KBM-7 (cell line): ENCODE results near the gene NOL9.

Experiments
- DNase-seq: peaks from one replicate; pipeline ENCODE4 v3.0.0-alpha.2; 2015
- in situ Hi-C: fragments of 300-500 bp; cut with MboI; formaldehyde crosslinking; loops from 2 replicates; pipeline ENCODE4 v1.14.3; 2020; ENCODE audit warnings: low sequenced_read_pairs, low pct_unique_long_range_greater_than_20kb, mixed read lengths

Gene NOL9

DNA sequence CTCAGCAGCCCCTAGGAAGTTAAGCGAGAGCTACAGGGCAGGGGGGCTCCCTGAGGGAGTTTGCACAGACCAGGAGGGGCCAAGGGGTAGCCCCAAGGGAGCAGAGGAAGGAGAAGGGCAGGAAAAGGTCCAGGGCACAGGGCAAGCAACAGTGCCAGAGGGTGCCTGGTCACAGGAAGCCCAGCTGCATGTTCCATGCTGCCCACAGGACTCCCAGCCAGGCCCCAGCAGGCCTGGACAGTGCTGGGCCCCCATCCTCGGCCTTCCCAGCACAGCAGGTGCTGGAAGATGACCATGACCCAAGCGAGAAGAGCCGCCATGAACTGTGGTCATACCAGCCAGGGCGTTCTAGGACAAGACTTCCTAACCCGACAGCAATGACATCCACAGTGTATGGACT, 37.3 kb upstream of the NOL9 start:
- no peak for DNase-seq
- in situ Hi-C loops, result no loop called here

DNA sequence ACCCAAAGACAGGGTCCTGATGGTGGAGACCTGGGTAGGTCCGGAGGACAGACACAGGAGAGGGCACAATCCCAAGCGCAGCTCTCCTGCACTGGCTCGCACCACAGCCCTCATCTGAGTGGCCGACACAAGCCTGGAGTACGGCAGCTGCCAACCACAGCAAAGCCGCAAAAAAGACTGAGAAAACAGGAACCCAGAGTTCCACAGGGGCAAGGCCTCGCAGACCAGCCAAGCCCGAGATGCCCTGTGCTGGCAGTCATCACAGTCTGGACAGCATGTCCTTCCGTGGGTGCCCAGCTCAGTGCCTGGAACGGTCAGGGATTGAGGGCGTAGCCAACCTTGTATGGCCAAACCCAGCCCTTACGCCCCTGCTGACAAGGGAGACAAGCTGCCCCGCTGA, 36.9 kb upstream of the NOL9 start:
- peak; percentile 45 for DNase-seq
- in situ Hi-C loops, result no loop called here

DNA sequence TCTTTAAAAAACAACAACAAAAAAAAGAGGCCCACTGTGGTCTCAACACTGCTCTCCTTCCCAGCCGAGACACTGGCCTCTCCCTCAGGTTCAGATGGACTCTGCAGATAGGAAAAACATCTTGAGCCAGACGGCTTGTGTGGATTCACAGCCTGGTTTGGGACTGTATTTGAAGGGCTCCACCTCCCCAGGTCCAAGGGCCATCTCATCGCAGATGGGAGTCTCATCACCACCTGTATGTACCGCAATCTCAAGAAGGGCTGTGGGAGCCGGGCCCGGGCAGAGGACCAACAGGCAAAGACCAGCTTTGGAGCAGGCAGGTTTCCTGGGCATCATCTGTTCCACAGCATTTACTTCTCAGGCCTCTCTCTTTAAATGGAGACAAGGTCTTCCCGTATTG, 35.7 kb upstream of the NOL9 start:
- DNase-seq, result no peak
- in situ Hi-C loops, result no loop called here

DNA sequence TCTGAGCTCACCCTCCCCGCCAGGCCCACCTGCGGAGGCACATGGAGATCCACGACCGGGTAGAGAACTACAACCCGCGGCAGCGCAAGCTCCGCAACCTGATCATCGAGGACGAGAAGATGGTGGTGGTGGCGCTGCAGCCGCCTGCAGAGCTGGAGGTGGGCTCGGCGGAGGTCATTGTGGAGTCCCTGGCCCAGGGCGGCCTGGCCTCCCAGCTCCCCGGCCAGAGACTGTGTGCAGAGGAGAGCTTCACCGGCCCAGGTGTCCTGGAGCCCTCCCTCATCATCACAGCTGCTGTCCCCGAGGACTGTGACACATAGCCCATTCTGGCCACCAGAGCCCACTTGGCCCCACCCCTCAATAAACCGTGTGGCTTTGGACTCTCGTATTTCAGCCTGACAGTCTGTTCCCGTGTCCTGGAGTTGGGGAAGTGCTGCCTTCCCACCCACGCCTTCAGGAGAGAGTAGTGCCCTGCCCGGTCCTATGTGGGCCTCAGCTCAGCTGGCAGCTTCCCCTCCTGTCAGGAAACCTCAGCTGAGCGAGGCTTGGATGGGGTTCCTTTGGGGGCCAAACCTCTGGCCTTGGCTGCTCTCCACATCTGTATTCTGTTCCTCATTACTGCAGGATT, 34.7 kb upstream of the NOL9 start:
- in situ Hi-C loops, result no loop called here
- DNase-seq, result peak; percentile 41

DNA sequence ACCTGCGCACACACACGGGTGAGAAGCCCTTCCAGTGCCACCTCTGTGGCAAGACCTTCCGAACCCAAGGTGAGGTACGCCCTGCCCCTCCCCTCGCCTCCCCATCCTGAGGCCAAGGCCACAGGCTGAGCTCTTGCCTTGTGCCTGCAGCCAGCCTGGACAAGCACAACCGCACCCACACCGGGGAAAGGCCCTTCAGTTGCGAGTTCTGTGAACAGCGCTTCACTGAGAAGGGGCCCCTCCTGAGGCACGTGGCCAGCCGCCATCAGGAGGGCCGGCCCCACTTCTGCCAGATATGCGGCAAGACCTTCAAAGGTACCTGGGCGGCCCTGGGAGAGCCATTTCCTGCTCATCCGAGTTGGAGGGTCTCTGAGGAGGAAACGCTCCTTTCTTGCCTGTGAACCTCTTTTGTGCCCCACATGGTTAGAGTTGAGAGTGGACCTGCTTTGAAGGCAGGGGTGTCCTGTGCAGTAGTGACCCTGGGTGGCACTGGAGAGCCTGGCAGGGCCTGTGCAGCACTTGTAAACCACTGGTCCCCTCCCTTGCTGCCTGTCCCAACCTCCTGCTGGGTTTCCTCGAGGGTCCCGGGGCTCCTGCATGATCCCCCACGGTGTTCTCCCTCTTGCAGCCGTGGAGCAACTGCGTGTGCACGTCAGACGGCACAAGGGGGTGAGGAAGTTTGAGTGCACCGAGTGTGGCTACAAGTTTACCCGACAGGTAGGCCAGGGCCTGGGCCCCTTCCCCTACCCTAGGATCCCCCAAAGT, 34.0 kb upstream of the NOL9 start:
- DNase-seq, result no peak

DNA sequence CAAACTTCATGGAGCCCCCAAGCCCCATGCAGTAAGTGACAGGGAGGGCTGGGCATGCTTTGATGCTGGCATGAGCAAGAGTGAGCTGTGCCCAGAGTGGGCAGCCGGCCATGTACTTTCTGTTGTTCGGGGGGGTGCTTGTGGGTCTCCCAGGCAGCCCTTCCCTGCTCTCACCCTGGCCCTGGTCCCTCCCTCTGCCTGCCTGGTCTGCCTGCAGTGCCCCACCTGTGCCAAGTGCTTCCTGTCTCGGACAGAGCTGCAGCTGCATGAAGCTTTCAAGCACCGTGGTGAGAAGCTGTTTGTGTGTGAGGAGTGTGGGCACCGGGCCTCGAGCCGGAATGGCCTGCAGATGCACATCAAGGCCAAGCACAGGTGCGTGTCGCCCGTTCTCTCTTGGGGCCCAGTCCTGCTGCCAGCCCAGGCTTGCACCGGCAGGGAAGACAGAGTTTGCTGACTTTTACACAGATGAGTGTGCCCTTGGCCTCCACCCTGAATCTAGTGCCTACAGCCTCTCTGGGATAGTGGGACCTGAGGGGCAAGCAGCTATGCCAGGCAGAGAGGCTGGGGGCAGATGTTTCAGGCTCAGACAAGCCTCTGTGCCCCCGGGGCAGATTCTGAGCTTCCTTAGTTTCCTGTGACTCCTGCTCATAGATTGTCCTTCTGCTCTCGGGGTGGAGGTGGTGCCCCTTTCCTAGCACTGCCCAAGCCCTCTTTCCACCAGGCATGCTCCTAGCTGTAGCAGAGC, 33.1 kb upstream of the NOL9 start:
- DNase-seq, result no peak
- in situ Hi-C loops, result no loop called here

More for the DNA sequence above, 34.0 kb upstream of the NOL9 start:
- in situ Hi-C loops, result no loop called here

DNA sequence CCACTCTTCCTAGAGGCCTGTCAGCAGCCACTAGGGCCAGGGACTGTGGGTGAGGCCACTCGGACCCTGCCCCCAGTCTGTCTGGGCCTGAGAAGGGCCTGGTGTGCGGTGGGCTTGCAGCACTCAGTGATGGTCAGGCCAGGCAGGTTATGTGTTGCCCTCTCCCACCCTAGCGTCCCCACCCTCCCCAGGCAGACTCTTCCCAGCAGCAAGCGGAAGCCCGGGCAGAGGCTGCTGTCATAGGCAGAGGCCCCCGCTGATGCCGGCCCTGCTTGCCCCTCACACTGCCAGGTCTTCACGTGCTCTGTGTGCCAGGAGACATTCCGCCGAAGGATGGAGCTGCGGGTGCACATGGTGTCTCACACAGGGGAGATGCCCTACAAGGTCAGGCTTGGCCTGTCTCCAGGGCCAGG, 32.1 kb upstream of the NOL9 start:
- in situ Hi-C loops, result no loop called here
- no peak for DNase-seq

DNA sequence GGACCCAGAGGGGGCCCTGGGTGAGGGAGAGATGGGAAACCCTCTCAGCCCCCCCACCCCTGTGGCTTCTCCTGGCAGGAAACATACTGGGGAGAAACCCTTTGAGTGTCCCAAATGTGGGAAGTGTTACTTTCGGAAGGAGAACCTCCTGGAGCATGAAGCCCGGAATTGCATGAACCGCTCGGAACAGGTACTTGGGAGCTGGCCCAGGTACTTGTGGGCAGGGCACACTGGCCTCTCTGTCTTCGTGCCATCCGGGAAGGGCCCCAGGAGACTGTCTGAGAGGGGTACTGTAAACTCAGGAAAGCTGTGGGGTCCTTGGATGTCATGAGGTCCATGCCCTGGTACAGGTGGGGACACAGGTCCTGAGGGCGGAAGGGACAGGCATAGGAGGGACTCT, 31.5 kb upstream of the NOL9 start:
- in situ Hi-C loops, result no loop called here
- no peak for DNase-seq

DNA sequence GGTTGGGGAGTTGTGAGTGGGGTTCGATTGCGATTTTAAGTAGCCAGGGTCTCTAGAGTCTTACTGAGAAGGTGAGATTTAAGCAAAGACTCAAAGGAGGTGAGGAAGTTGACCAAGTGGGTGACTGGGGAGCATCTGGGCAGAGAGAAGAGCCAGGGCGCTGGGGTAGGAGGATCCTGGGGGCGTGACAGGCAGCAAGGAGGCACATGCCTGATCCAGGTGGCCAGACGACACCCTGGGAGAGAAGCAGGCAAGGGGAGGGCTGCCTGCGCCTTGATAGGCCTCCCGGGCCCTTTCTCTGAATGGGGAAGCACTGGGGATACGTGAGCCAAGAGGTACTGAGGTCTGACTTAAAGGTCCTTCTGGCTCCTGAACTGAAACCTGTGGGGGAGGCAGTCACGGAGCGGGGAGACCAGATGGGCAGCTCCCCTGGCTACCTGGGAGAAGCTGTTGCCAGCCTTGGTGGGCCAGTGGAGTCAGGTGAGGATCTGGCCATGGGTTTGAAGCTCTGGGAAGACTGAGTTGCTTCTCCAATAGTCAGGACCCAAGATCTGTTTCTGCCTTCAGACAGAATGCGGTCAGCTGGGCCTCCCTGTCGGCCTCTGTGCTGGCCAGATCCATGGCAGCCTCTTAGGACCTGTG, 30.9 kb upstream of the NOL9 start:
- in situ Hi-C loops, result no loop called here
- DNase-seq, result no peak

DNA sequence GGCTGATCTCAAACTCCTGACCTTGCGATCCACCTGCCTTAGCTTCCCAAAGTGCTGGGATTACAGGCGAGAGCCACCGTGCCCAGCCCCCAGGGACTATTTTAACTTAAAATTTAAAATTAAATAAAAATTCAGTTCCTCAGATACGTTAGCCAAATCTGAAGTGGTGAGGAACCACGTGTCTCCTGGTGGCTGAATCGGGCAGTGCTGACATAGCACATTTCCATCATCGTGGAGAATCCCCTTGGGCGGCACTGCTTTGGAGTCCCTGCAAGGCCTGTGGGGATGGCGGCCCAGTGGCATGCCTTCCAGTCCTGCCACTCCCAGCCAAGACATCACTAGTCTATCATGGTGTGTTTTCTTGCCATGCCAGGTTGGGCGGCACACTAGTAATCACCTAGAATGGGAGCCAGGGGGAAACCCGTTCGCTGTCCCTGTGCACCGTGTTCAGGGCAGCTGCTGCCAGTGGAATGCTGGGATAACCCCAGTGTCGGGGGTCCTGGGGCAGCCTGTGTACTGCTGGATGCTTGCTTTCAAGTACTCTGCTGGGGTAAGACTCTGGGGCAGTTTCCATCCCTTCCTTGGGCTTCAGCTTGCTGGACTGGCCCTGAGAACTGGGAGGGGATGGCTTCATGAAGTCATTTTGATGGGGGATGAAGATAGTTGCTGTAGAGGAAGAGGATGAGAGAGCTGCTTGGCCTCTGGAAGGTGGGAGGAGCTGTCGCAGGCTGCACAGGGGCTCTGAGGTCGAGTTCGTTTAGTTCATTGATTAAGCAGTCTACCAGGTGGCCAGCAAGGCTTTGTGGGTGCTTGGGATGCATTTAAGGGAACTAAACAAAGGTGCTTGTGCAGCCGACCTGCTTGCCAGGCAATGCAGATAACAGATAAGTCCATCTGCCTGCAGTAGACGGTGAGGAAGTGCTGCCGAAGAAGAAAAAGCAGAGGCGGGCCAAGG, 30.1 kb upstream of the NOL9 start:
- in situ Hi-C loops, result no loop called here
- DNase-seq, result no peak

DNA sequence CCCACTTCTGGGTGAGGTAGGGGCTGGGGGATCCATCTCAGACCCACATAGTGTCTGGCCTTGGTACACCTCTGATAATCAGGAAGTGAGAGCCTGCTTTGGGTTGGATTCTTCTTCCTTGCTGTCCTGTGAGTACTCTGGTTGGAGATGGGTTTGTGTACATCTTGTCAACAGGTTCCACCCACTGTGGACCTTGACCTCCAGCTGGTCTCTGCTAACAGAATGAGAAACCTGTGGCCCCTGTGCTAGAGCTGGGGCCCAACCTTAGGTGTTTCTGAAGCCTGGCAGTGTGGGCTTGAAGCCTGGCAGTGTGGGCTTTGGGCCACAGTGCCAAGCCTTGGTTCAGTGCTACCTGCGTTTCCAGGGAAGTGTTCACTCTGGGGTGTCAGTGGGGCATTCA, 28.1 kb upstream of the NOL9 start:
- in situ Hi-C loops, result no loop called here
- DNase-seq, result no peak

DNA sequence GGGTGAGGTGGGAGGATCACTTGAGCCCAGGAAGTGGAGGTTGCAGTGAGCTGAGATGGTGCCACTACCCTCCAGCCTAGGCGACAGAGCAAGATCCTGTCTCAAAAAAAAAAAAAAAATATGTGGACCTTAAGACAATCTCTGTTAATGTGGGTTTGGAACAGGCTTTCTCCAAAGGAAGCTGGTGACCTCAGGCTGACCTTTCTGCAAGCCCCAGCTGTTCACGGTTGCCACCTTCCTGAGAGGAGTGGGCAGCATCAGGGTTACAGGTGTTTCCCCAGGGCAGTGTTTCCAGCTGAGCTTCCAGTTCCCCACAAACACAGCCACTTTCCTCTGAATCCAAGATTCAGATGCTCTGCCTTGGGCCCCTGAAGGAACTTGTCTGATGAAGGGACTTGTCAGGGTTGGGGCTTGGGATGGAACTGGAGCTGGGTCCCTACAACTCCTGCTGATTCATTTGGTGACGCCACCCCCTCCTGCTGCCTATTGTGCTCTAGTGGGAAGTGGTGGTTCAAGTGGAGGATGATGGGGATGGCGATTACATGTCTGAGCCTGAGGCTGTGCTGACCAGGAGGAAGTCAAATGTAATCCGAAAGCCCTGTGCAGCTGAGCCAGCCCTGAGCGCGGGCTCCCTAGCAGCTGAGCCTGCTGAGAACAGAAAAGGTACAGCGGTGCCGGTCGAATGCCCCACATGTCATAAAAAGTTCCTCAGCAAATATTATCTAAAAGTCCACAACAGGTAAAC, 27.4 kb upstream of the NOL9 start:
- peak; percentile 77 for DNase-seq
- in situ Hi-C loops, result no loop called here

DNA sequence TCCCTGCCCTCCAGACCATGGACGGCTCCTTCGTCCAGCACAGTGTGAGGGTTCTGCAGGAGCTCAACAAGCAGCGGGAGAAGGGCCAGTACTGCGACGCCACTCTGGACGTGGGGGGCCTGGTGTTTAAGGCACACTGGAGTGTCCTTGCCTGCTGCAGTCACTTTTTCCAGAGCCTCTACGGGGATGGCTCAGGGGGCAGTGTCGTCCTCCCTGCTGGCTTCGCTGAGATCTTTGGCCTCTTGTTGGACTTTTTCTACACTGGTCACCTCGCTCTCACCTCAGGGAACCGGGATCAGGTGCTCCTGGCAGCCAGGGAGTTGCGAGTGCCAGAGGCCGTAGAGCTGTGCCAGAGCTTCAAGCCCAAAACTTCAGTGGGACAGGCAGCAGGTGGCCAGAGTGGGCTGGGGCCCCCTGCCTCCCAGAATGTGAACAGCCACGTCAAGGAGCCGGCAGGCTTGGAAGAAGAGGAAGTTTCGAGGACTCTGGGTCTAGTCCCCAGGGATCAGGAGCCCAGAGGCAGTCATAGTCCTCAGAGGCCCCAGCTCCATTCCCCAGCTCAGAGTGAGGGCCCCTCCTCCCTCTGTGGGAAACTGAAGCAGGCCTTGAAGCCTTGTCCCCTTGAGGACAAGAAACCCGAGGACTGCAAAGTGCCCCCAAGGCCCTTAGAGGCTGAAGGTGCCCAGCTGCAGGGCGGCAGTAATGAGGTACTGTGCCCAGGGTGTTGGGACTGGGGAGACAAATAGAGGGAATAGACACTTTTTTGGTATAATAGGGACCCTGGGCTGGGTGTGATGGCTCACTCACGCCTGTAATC, 26.5 kb upstream of the NOL9 start:
- DNase-seq, result peak; percentile 73
- in situ Hi-C loops, result no loop called here

DNA sequence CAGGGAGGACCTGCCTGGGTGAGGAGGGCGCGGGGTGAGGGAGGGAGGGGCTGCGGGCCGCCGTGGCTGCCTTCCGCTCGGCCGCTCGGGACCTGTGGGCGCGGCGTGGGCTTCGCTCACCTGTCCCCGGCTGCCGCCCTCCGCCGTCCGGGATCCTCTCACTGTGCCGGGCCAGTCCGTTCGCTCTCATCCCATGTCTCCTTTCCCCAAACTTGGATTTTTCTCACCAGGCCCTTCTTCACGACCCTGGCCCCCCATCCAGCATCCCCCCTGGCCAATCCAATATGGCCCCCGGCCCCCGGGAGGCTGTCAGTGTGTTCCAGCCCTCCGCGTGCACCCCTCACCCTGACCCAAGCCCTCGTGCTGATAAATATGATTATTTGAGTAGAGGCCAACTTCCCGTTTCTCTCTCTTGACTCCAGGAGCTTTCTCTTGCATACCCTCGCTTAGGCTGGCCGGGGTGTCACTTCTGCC, 25.8 kb upstream of the NOL9 start:
- DNase-seq, result peak; percentile 60
- in situ Hi-C loops, result no loop called here

DNA sequence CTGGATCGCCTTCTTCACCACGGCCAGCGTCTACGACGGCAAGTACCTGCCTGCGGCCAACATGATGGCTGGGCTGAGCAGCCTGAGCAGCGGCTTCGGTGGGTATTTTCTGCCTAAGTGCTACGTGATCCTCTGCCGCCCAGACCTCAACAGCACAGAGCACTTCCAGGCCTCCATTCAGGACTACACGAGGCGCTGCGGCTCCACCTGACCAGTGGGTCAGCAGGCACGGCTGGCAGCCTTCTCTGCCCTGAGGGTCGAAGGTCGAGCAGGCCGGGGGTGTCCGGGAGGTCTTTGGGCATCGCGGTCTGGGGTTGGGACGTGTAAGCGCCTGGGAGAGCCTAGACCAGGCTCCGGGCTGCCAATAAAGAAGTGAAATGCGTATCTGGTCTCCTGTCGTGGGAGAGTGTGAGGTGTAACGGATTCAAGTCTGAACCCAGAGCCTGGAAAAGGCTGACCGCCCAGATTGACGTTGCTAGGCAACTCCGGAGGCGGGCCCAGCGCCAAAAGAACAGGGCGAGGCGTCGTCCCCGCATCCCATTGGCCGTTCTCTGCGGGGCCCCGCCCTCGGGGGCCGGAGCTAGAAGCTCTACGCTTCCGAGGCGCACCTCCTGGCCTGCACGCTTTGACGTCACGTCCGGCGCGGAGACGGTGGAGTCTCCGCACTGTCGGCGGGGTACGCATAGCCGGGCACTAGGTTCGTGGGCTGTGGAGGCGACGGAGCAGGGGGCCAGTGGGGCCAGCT, 25.2 kb upstream of the NOL9 start, which contains the start of gene ZBTB48:
ZBTB48 (plus strand) TSS at position 621 of the 745 bp plus-strand sequence. CDS start 616 bp downstream, outside the sequence.
- DNase-seq, result peak; percentile 96
- in situ Hi-C loops, result no loop called here

DNA sequence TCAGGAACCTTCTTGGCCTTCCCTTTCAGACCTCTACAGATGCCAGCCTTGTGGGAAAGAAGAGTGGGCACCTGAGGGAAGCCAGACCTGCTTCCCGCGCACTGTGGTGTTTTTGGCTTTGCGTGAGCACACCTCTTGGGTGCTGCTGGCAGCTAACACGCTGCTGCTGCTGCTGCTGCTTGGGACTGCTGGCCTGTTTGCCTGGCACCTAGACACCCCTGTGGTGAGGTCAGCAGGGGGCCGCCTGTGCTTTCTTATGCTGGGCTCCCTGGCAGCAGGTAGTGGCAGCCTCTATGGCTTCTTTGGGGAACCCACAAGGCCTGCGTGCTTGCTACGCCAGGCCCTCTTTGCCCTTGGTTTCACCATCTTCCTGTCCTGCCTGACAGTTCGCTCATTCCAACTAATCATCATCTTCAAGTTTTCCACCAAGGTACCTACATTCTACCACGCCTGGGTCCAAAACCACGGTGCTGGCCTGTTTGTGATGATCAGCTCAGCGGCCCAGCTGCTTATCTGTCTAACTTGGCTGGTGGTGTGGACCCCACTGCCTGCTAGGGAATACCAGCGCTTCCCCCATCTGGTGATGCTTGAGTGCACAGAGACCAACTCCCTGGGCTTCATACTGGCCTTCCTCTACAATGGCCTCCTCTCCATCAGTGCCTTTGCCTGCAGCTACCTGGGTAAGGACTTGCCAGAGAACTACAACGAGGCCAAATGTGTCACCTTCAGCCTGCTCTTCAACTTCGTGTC, 24.5 kb upstream of the NOL9 start:
- in situ Hi-C loops, result no loop called here
- DNase-seq, result no peak
